Lower lobe of right lung (tissue), 2 donors: ENCODE results near the gene MMP25. TPM values are rescaled to one million over a fixed set of nuclear protein-coding genes. Genes with fewer than 3 reads are reported as not detected.
"Not testable (repeated sequence)": the region's sequence is repeated elsewhere in the genome, so short reads cannot be mapped to it uniquely, and the experiment has no call there.

Experiments
- ATAC-seq, 2 donors: fragments of 200-7000 bp; cut with Tn5 transposase; one replicate each; pipeline ENCODE4 v1.9.1; 2020 to 2022; ENCODE audit warnings: mild to moderate bottlenecking in 2 of 2, moderate library complexity in 2 of 2
- DNase-seq: peaks from one replicate; pipeline ENCODE4 v3.0.0-alpha.2; 2020
- H3K27ac ChIP-seq: fragments of 200-600 bp; one replicate; pipeline ENCODE4 v1.8.0; 2022
- H3K27me3 ChIP-seq: fragments of 200-600 bp; one replicate; pipeline ENCODE4 v1.8.0; 2022; ENCODE audit warnings: low read depth
- H3K36me3 ChIP-seq: fragments of 200-600 bp; one replicate; pipeline ENCODE4 v1.8.0; 2022; ENCODE audit warnings: mild to moderate bottlenecking
- H3K4me1 ChIP-seq: fragments of 200-600 bp; one replicate; pipeline ENCODE4 v1.8.0; 2022
- H3K4me3 ChIP-seq: fragments of 200-600 bp; one replicate; pipeline ENCODE4 v1.8.0; 2022; ENCODE audit warnings: mild to moderate bottlenecking
- H3K9me3 ChIP-seq: fragments of 200-600 bp; one replicate; pipeline ENCODE4 v1.8.0; 2022
- intact Hi-C: fragments of 100-400 bp; cut with DNase I; formaldehyde crosslinking; loops from one replicate; pipeline ENCODE4 v1.11.0; 2022
- total RNA-seq: library from RNA; stranded (reverse); fragmentation: NEBNext Ultra II Directional; extraction: Animal tissue kit (Norgen Biotek cat#: 25700); gene quantifications from one replicate; pipeline ENCODE4 v1.2.1, GENCODE V29; 2021
- TF ChIP-seq, protein P1 (sequence below): fragments of 200-600 bp; IDR thresholded peaks from one replicate; pipeline ENCODE4 v1.8.0; 2022; ENCODE audit warnings: antibody characterized with exemption, mild to moderate bottlenecking
- donor health status: DM: no; HTN: yes; CAD: no; lungs with severe emphysema.

MMP25 gene
- total RNA-seq, 1 donor from 2014 or later = 22.7 TPM

DNA sequence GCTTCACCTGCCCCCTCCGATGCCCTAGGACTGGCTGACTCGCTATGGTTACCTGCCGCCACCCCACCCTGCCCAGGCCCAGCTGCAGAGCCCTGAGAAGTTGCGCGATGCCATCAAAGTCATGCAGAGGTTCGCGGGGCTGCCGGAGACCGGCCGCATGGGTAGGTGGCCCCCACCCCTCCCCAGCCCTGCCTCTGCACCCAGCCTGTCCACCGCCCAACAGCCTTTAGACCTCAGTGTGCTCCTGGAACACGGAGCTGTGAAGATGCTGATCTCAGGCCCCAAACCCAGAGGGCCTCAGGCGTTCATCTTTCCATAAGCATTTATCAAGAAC lies 993 bp downstream of the MMP25 start:
- no peak for DNase-seq

DNA sequence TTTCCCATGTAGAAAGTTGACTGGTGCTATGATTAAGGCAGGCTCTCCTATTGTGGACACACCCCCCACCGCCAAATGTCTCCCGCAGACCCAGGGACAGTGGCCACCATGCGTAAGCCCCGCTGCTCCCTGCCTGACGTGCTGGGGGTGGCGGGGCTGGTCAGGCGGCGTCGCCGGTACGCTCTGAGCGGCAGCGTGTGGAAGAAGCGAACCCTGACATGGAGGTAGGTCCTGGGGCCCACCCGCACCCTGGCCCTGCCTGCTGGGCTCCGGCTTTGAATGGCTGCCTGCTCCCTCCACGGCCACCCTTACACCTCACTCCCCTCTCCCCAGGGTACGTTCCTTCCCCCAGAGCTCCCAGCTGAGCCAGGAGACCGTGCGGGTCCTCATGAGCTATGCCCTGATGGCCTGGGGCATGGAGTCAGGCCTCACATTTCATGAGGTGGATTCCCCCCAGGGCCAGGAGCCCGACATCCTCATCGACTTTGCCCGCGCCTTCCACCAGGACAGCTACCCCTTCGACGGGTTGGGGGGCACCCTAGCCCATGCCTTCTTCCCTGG lies 3.6 kb downstream of the MMP25 start:
- H3K27ac ChIP-seq = peak overlapping the region; percentile 24
- intact Hi-C loops = no loop called here
- peaks cover 49% of the 10 kb centered on the region for H3K27me3 ChIP-seq

More for the DNA sequence above, 993 bp downstream of the MMP25 start:
- Histone ChIP-seq H3K27ac (peak overlapping the region; percentile 65), H3K27me3 (peaks cover 73% of the 10 kb centered on the region), H3K4me1 (peaks cover 21% of the 10 kb centered on the region), H3K9me3 (no peaks in the 10 kb centered on the region), H3K4me3 (peak overlapping the region; percentile 52), H3K36me3 (no peaks in the 10 kb centered on the region)
- peak in 1 of 2 donors; percentile 11 for ATAC-seq
- TF ChIP-seq, protein P1, sequence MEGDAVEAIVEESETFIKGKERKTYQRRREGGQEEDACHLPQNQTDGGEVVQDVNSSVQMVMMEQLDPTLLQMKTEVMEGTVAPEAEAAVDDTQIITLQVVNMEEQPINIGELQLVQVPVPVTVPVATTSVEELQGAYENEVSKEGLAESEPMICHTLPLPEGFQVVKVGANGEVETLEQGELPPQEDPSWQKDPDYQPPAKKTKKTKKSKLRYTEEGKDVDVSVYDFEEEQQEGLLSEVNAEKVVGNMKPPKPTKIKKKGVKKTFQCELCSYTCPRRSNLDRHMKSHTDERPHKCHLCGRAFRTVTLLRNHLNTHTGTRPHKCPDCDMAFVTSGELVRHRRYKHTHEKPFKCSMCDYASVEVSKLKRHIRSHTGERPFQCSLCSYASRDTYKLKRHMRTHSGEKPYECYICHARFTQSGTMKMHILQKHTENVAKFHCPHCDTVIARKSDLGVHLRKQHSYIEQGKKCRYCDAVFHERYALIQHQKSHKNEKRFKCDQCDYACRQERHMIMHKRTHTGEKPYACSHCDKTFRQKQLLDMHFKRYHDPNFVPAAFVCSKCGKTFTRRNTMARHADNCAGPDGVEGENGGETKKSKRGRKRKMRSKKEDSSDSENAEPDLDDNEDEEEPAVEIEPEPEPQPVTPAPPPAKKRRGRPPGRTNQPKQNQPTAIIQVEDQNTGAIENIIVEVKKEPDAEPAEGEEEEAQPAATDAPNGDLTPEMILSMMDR = no peak
- intact Hi-C loops = no loop called here

DNA sequence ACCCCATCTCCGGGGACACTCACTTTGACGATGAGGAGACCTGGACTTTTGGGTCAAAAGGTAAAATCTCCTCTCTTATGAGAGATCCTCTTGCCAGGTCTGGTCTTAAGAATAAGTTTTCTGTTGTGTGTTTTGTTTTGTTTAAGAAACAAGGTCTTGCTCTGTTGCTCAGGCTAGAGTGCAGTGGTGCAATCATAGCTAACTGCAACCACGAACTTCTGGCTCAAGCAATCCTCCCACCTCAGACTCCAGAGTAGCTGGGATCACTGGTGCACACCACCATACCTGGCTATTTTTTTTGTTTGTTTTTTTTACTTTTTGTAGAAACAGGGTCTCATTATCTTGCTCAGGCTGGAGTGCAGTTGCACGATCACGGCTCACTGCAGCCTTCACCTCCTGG lies 4.1 kb downstream of the MMP25 start:
- Histone ChIP-seq H3K27ac (no peak overlapping the region), H3K9me3 (no peaks in the 10 kb centered on the region), H3K4me1 (peaks cover 16% of the 10 kb centered on the region), H3K27me3 (peaks cover 44% of the 10 kb centered on the region), H3K36me3 (no peaks in the 10 kb centered on the region), H3K4me3 (no peak overlapping the region)
- DNase-seq = no peak
- intact Hi-C loops = no loop called here
- TF ChIP-seq, protein P1 = no peak
- no peak for ATAC-seq

More for the DNA sequence above, 3.6 kb downstream of the MMP25 start:
- DNase-seq = no peak
- H3K9me3 ChIP-seq = no peaks in the 10 kb centered on the region
- H3K4me1 ChIP-seq = peaks cover 21% of the 10 kb centered on the region
- no peak for ATAC-seq
- TF ChIP-seq, protein P1 = no peak
- no peak overlapping the region for H3K4me3 ChIP-seq
- no peaks in the 10 kb centered on the region for H3K36me3 ChIP-seq

DNA sequence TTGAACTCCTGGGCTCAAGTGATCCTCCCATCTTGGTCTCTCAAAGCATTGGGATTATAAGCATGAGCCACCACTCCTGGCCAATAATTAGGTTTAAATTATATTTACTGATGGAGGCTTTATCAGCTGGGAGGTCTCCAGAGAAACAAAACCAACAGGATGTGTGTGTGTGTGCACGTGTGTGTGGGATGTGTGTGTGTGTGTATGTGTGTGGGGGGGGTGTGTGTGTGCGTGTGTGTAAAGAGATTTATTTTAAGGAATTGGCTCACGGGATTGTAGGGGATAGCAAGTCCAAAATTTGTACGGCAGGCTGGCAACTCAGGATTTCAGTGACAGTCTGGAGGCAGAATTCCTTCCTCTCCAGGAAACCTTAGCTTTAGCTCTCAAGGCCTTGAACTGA lies 4.6 kb downstream of the MMP25 start:
- Histone ChIP-seq H3K4me1 (peaks cover 11% of the 10 kb centered on the region), H3K27me3 (peaks cover 39% of the 10 kb centered on the region), H3K36me3 (no peaks in the 10 kb centered on the region), H3K27ac (no peak overlapping the region), H3K4me3 (no peak overlapping the region), H3K9me3 (no peaks in the 10 kb centered on the region)
- intact Hi-C loops = no loop called here
- TF ChIP-seq, protein P1 = no peak
- ATAC-seq (no peak), DNase-seq (no peak)

DNA sequence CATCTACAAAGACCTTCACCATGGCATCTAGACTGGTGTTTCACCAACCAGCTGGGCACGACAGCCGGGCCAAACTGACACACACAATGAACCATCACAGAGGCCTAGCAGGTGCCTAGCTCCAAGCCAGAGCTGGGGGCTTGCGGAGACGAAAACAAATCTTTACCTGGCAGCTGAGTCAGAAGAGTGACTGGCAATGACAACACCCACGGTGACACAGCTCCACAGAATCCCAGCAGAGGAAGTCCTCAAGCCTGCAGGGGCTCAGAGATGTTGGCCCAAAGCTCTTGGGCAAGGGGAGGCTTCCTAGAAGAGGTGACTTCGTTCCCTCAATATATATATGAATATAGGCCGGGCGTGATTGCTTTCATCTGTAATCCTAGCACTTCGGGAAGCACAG lies 5.1 kb downstream of the MMP25 start:
- H3K27me3 ChIP-seq = peaks cover 34% of the 10 kb centered on the region
- DNase-seq (no peak), ATAC-seq (no peak)
- H3K36me3 ChIP-seq = no peaks in the 10 kb centered on the region
- H3K4me3 ChIP-seq = no peak overlapping the region
- no peak overlapping the region for H3K27ac ChIP-seq
- TF ChIP-seq, protein P1 = no peak
- H3K4me1 ChIP-seq = peaks cover 6% of the 10 kb centered on the region
- no peaks in the 10 kb centered on the region for H3K9me3 ChIP-seq
- intact Hi-C loops = no loop called here

DNA sequence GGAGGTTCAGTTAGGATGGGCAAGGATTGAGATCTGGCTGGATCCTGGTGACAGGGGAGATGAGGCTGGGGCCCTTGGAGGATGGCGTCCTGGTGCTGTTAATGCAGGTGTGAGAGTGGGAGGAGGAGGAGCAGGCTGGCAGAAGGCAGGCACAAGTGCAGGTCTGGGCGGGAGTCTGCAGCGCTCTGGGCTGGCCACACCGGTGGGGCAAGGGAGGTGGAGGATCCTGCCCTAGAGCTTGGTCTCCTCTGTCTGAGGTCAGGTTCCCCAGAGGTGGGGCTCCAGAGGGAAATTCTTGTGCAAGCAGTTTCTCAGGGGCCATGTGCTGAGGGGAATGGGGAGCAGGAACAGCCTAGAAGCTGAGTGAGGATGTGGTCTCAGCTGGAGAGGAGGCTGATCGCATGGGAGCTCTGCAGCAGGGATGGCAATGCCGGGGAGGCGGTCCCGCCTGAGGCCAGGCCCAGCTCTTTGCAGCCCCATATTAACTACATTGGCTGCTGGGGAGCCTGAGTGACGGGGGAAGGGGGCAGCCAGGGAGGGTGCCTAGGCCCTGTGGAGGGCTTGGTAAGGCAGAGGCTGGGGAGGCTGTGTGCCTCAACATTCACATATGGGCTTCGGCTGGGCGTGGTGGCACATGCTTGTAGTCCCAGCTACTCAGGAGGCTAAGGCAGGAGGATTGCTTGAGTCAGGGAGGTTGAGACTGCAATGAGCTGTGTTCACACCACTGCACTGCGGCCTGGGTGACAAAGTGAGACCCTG lies 6.4 kb downstream of the MMP25 start:
- H3K27me3 ChIP-seq = peaks cover 22% of the 10 kb centered on the region
- H3K36me3 ChIP-seq, intact Hi-C loops, H3K27ac ChIP-seq, H3K4me3 ChIP-seq, H3K4me1 ChIP-seq, DNase-seq, H3K9me3 ChIP-seq: not testable (repeated sequence)
- ATAC-seq = peak; percentile 10 to 19

DNA sequence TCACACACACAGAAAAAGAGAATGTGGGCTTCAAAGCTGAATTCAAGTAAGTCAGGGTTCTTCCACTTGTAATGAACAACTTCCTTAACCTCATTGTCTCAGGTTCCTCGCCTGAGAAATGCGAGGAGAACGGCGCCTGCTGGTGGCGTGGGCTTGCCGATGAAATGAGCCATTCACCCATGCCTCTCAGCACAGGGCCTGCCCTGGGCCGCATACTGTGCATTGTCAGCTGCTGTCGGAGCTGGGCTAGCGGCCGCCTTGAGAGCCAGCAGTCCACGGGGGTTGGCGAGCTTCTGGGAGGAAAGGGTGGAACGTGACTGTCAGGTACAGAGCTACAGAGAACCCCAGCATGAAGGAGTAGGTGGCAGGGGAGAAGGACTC lies 7.0 kb downstream of the MMP25 start:
- ATAC-seq, H3K27ac ChIP-seq, DNase-seq, H3K9me3 ChIP-seq, intact Hi-C loops, H3K36me3 ChIP-seq, H3K4me1 ChIP-seq, H3K4me3 ChIP-seq: not testable (repeated sequence)
- H3K27me3 ChIP-seq = peaks cover 16% of the 10 kb centered on the region
